K562 (cell line): ENCODE results near the gene MPI. TPM values are rescaled to one million over a fixed set of nuclear protein-coding genes. Genes with fewer than 3 reads are reported as not detected.

Experiments used
- HEY1 ChIP-seq: fragments of 250-450 bp; sonication (Bioruptor Pico); IDR thresholded peaks from 2 replicates; pipeline ENCODE4 v1.5.0; 2020; ENCODE audit warnings: mild to moderate bottlenecking, moderate library complexity, borderline replicate concordance
- HLTF ChIP-seq: fragments of 450-650 bp; IDR thresholded peaks from 2 replicates; pipeline ENCODE4 v1.6.1; 2016
- MCM5 ChIP-seq: fragments of 450-650 bp; IDR thresholded peaks from 2 replicates; pipeline ENCODE4 v1.6.1; 2016; ENCODE audit warnings: low read depth
- MECOM ChIP-seq: fragments of 250-450 bp; sonication (Bioruptor Pico); IDR thresholded peaks from 2 replicates; pipeline ENCODE4 v1.8.0; 2022; ENCODE audit warnings: inconsistent platforms
- RFX5 ChIP-seq: IDR thresholded peaks from 2 replicates; pipeline ENCODE4 v1.6.1; 2011; ENCODE audit warnings: low read depth, mild to moderate bottlenecking, improper control_type of control experiment, low read length
- TEAD2 ChIP-seq: fragments of 450-650 bp; IDR thresholded peaks from 2 replicates; pipeline ENCODE4 v1.6.1; 2016; ENCODE audit warnings: missing genetic modification characterization, control low read depth, missing compliant biosample characterization
- ZC3H11A ChIP-seq: IDR thresholded peaks from 2 replicates; pipeline ENCODE4 v1.6.1; 2012; ENCODE audit warnings: low read depth, low read length, improper control_type of control experiment
- ZC3H8 ChIP-seq: fragments of 450-650 bp; IDR thresholded peaks from 2 replicates; pipeline ENCODE4 v1.6.1; 2017
- ZNF316 ChIP-seq: fragments of 450-650 bp; IDR thresholded peaks from 2 replicates; pipeline ENCODE4 v1.6.1; 2016
- ZNF79 ChIP-seq: fragments of 250-450 bp; sonication (Bioruptor Pico); IDR thresholded peaks from 2 replicates; pipeline ENCODE4 v1.4.0; 2020; ENCODE audit warnings: low read depth, mild to moderate bottlenecking, moderate library complexity
- polyA plus RNA-seq, 8 experiments: library from polyadenylated mRNA; depleted of rRNA in 4 of 8; stranded (reverse) in 5 of 8; unstranded in 3 of 8; fragments of >200 nt; fragmentation: Nextera tagmentation in 2 of 8; fragmentation: Illumina TruSeq in 1 of 8; extraction: Ambion mirVana in 2 of 8; extraction: Trizol in 1 of 8; gene quantifications; 2 replicates each; pipeline versions ENCODE4 v1.2.1 to v1.2.3, GENCODE V29; 2011 to 2014; ENCODE audit warnings: inconsistent platforms in 1 of 8, missing spikeins in 1 of 8
- total RNA-seq, 7 experiments: library from RNA; depleted of rRNA in 6 of 7; stranded (reverse); fragments of >200 nt in 6 of 7; fragmentation: Illumina TruSeq in 2 of 7; extraction: Trizol in 2 of 7; gene quantifications; 2 replicates each; pipeline versions ENCODE4 v1.2.1 to v1.2.3, GENCODE V29; 2011 to 2021; ENCODE audit warnings: low replicate concordance in 1 of 7
- TF ChIP-seq, protein P1 (sequence below): fragments of 200-600 bp; sonication (generic); IDR thresholded peaks from one replicate; pipeline ENCODE4 v1.6.1; 2012; ENCODE audit warnings: mild to moderate bottlenecking, low read depth, low read length, inconsistent platforms
- TF ChIP-seq, protein P2 (sequence below): sonication (generic); formaldehyde crosslinking; IDR thresholded peaks from 2 replicates; pipeline ENCODE4 v1.8.1; 2023; ENCODE audit warnings: mild to moderate bottlenecking, missing genetic modification reagents
- TF ChIP-seq, protein P3 (sequence below): fragments of 250-450 bp; sonication (Bioruptor Pico); IDR thresholded peaks from 2 replicates; pipeline ENCODE4 v1.5.0; 2022; ENCODE audit warnings: mild to moderate bottlenecking

Gene MPI
- total and polyA plus RNA-seq, 9 of the 15 experiments (the other 6 are each of a cell fraction or from before 2014, with no cell fraction given) = 30.7 to 105 (median 40.5) TPM

DNA sequence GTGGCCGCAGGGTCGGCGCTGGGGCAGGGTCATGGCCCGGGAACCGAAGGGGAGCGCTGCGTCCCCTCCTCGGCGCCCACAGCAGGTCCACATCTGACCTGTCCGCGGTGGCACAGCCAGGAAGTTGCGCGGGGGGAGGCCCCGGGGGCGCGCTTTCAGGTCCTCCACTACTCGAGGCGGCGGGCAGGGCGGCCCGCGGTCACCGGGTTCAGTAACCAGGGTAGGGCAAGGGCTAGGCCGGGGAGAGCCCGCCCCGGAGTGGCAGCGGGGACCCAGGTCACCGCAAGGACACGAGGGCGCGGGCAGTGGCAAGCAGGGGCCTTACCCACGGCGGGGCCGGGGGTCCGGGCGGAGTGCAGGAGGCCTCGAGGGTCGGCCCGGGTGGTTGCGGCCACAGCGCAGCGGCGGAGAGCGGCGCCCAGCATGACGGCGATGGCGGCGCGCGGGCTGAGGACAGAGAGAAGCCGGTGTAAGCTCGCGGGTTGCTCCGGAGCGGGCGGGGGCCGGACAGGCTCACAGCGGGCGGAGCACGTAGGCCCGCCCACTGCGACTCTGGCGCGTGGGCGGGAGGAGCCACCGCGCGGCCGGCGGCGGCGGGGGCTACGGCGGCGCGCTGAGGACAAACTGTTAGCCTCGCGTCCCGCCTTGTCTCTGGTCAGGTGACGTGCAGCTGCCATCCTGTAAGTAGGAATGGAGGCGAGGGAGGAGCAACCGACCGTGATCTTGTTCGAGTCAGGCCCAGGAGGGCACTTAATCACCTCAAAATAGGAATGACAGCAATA, 47.9 kb downstream of the MPI start, which contains the start of gene COX5A (continued):
- TF ChIP-seq, protein P1, sequence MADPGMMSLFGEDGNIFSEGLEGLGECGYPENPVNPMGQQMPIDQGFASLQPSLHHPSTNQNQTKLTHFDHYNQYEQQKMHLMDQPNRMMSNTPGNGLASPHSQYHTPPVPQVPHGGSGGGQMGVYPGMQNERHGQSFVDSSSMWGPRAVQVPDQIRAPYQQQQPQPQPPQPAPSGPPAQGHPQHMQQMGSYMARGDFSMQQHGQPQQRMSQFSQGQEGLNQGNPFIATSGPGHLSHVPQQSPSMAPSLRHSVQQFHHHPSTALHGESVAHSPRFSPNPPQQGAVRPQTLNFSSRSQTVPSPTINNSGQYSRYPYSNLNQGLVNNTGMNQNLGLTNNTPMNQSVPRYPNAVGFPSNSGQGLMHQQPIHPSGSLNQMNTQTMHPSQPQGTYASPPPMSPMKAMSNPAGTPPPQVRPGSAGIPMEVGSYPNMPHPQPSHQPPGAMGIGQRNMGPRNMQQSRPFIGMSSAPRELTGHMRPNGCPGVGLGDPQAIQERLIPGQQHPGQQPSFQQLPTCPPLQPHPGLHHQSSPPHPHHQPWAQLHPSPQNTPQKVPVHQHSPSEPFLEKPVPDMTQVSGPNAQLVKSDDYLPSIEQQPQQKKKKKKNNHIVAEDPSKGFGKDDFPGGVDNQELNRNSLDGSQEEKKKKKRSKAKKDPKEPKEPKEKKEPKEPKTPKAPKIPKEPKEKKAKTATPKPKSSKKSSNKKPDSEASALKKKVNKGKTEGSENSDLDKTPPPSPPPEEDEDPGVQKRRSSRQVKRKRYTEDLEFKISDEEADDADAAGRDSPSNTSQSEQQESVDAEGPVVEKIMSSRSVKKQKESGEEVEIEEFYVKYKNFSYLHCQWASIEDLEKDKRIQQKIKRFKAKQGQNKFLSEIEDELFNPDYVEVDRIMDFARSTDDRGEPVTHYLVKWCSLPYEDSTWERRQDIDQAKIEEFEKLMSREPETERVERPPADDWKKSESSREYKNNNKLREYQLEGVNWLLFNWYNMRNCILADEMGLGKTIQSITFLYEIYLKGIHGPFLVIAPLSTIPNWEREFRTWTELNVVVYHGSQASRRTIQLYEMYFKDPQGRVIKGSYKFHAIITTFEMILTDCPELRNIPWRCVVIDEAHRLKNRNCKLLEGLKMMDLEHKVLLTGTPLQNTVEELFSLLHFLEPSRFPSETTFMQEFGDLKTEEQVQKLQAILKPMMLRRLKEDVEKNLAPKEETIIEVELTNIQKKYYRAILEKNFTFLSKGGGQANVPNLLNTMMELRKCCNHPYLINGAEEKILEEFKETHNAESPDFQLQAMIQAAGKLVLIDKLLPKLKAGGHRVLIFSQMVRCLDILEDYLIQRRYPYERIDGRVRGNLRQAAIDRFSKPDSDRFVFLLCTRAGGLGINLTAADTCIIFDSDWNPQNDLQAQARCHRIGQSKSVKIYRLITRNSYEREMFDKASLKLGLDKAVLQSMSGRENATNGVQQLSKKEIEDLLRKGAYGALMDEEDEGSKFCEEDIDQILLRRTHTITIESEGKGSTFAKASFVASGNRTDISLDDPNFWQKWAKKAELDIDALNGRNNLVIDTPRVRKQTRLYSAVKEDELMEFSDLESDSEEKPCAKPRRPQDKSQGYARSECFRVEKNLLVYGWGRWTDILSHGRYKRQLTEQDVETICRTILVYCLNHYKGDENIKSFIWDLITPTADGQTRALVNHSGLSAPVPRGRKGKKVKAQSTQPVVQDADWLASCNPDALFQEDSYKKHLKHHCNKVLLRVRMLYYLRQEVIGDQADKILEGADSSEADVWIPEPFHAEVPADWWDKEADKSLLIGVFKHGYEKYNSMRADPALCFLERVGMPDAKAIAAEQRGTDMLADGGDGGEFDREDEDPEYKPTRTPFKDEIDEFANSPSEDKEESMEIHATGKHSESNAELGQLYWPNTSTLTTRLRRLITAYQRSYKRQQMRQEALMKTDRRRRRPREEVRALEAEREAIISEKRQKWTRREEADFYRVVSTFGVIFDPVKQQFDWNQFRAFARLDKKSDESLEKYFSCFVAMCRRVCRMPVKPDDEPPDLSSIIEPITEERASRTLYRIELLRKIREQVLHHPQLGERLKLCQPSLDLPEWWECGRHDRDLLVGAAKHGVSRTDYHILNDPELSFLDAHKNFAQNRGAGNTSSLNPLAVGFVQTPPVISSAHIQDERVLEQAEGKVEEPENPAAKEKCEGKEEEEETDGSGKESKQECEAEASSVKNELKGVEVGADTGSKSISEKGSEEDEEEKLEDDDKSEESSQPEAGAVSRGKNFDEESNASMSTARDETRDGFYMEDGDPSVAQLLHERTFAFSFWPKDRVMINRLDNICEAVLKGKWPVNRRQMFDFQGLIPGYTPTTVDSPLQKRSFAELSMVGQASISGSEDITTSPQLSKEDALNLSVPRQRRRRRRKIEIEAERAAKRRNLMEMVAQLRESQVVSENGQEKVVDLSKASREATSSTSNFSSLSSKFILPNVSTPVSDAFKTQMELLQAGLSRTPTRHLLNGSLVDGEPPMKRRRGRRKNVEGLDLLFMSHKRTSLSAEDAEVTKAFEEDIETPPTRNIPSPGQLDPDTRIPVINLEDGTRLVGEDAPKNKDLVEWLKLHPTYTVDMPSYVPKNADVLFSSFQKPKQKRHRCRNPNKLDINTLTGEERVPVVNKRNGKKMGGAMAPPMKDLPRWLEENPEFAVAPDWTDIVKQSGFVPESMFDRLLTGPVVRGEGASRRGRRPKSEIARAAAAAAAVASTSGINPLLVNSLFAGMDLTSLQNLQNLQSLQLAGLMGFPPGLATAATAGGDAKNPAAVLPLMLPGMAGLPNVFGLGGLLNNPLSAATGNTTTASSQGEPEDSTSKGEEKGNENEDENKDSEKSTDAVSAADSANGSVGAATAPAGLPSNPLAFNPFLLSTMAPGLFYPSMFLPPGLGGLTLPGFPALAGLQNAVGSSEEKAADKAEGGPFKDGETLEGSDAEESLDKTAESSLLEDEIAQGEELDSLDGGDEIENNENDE = no peak
- TF ChIP-seq RFX5 (no peak), TEAD2 (tag) (no peak), HEY1 (CRISPR knock-in tag) (no peak), ZC3H8 (no peak), ZC3H11A (no peak), HLTF (no peak; the same call in 1 of the 2 replicates), MCM5 (no peak), ZNF79 (CRISPR knock-in tag) (no peak), MECOM (CRISPR knock-in tag) (no peak), ZNF316 (no peak)
- TF ChIP-seq, protein P2, sequence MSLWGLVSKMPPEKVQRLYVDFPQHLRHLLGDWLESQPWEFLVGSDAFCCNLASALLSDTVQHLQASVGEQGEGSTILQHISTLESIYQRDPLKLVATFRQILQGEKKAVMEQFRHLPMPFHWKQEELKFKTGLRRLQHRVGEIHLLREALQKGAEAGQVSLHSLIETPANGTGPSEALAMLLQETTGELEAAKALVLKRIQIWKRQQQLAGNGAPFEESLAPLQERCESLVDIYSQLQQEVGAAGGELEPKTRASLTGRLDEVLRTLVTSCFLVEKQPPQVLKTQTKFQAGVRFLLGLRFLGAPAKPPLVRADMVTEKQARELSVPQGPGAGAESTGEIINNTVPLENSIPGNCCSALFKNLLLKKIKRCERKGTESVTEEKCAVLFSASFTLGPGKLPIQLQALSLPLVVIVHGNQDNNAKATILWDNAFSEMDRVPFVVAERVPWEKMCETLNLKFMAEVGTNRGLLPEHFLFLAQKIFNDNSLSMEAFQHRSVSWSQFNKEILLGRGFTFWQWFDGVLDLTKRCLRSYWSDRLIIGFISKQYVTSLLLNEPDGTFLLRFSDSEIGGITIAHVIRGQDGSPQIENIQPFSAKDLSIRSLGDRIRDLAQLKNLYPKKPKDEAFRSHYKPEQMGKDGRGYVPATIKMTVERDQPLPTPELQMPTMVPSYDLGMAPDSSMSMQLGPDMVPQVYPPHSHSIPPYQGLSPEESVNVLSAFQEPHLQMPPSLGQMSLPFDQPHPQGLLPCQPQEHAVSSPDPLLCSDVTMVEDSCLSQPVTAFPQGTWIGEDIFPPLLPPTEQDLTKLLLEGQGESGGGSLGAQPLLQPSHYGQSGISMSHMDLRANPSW (CRISPR knock-in tag) = no peak
- TF ChIP-seq, protein P3, sequence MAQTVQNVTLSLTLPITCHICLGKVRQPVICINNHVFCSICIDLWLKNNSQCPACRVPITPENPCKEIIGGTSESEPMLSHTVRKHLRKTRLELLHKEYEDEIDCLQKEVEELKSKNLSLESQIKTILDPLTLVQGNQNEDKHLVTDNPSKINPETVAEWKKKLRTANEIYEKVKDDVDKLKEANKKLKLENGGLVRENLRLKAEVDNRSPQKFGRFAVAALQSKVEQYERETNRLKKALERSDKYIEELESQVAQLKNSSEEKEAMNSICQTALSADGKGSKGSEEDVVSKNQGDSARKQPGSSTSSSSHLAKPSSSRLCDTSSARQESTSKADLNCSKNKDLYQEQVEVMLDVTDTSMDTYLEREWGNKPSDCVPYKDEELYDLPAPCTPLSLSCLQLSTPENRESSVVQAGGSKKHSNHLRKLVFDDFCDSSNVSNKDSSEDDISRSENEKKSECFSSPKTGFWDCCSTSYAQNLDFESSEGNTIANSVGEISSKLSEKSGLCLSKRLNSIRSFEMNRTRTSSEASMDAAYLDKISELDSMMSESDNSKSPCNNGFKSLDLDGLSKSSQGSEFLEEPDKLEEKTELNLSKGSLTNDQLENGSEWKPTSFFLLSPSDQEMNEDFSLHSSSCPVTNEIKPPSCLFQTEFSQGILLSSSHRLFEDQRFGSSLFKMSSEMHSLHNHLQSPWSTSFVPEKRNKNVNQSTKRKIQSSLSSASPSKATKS (CRISPR knock-in tag) = no peak
